H9 (cell line): Measurements from ENCODE around the gene TMEM229B. TPM values are rescaled to one million over a fixed set of nuclear protein-coding genes. Genes with fewer than 3 reads are reported as not detected.

Experiments used
- DNase-seq: peaks from one replicate; pipeline ENCODE4 v3.0.0-alpha.2; 2017
- H2AFZ ChIP-seq: one replicate; pipeline ENCODE4 v1.6.1; 2013; ENCODE audit warnings: mild to moderate bottlenecking, low read length, control low read depth, moderate library complexity
- H2AK5ac ChIP-seq: 2 replicates; pipeline ENCODE4 v1.6.1; 2013; ENCODE audit warnings: low read length, control low read depth, mixed read lengths; ENCODE audit not compliant: insufficient read length
- H2BK120ac ChIP-seq: one replicate; pipeline ENCODE4 v1.6.1; 2013; ENCODE audit warnings: low read depth, mild to moderate bottlenecking, low read length, control low read depth, inconsistent platforms; ENCODE audit not compliant: poor library complexity, severe bottlenecking
- H2BK12ac ChIP-seq: 2 replicates; pipeline ENCODE4 v1.6.1; 2013; ENCODE audit warnings: low read length, control low read depth, mixed read lengths, low read depth; ENCODE audit not compliant: insufficient read length
- H2BK15ac ChIP-seq: 2 replicates; pipeline ENCODE4 v1.6.1; 2013; ENCODE audit warnings: low read depth, low read length, control low read depth
- H2BK20ac ChIP-seq: one replicate; pipeline ENCODE4 v1.6.1; 2013; ENCODE audit warnings: low read depth, mild to moderate bottlenecking, low read length, control low read depth, inconsistent platforms; ENCODE audit not compliant: poor library complexity, severe bottlenecking
- H2BK5ac ChIP-seq: 2 replicates; pipeline ENCODE4 v1.6.1; 2013; ENCODE audit warnings: low read length, control low read depth, mixed read lengths; ENCODE audit not compliant: insufficient read length
- H3K14ac ChIP-seq: 2 replicates; pipeline ENCODE4 v1.6.1; 2013; ENCODE audit warnings: low read length, control low read depth; ENCODE audit not compliant: insufficient read depth
- H3K18ac ChIP-seq: 2 replicates; pipeline ENCODE4 v1.6.1; 2013; ENCODE audit warnings: low read depth, mild to moderate bottlenecking, mixed read lengths, low read length, control low read depth; ENCODE audit not compliant: insufficient read length
- H3K23ac ChIP-seq: 2 replicates; pipeline ENCODE4 v1.6.1; 2013; ENCODE audit warnings: low read length, control low read depth, mixed read lengths, low read depth; ENCODE audit not compliant: insufficient read length
- H3K23me2 ChIP-seq: 2 replicates; pipeline ENCODE4 v1.6.1; 2013; ENCODE audit warnings: low read depth, mild to moderate bottlenecking, mixed read lengths, low read length, control low read depth; ENCODE audit not compliant: insufficient read length, poor library complexity, severe bottlenecking
- H3K27ac ChIP-seq: 2 replicates; pipeline ENCODE4 v1.5.1; 2013; ENCODE audit warnings: low read length, control low read depth, mixed read lengths, low read depth; ENCODE audit not compliant: insufficient read length
- H3K27me3 ChIP-seq: 2 replicates; pipeline ENCODE4 v1.6.1; 2013; ENCODE audit warnings: low read length, control low read depth, inconsistent platforms; ENCODE audit not compliant: insufficient read depth
- H3K4ac ChIP-seq: 2 replicates; pipeline ENCODE4 v1.6.1; 2013; ENCODE audit warnings: low read depth, mild to moderate bottlenecking, control low read depth, inconsistent platforms, low read length, moderate library complexity
- H3K4me1 ChIP-seq: 2 replicates; pipeline ENCODE4 v1.6.1; 2013; ENCODE audit warnings: low read length, control low read depth, inconsistent platforms; ENCODE audit not compliant: insufficient read depth
- H3K4me2 ChIP-seq: 2 replicates; pipeline ENCODE4 v1.6.1; 2013; ENCODE audit warnings: low read length, control low read depth, mixed read lengths; ENCODE audit not compliant: insufficient read length, insufficient read depth
- H3K56ac ChIP-seq: 2 replicates; pipeline ENCODE4 v1.6.1; 2013; ENCODE audit warnings: low read depth, mild to moderate bottlenecking, mixed read lengths, low read length, control low read depth; ENCODE audit not compliant: insufficient read length
- H3K79me1 ChIP-seq: 2 replicates; pipeline ENCODE4 v1.6.1; 2013; ENCODE audit warnings: low read depth, mild to moderate bottlenecking, moderate library complexity, low read length, control low read depth, inconsistent platforms; ENCODE audit not compliant: insufficient read depth, poor library complexity, severe bottlenecking
- H3K79me2 ChIP-seq: 2 replicates; pipeline ENCODE4 v1.6.1; 2013; ENCODE audit warnings: low read length, control low read depth, inconsistent platforms; ENCODE audit not compliant: insufficient read depth
- H3K9ac ChIP-seq: 2 replicates; pipeline ENCODE4 v1.6.1; 2013; ENCODE audit warnings: low read length, control low read depth, mixed read lengths; ENCODE audit not compliant: insufficient read length; ENCODE audit errors: extremely low read depth
- H3K9me3 ChIP-seq: one replicate; pipeline ENCODE4 v1.6.1; 2013; ENCODE audit warnings: low read depth, low read length, inconsistent platforms; ENCODE audit not compliant: control insufficient read depth
- H3T11ph ChIP-seq: one replicate; pipeline ENCODE4 v1.6.1; 2013; ENCODE audit warnings: mild to moderate bottlenecking, low read length, control low read depth, inconsistent platforms
- H4K20me1 ChIP-seq: one replicate; pipeline ENCODE4 v1.6.1; 2013; ENCODE audit not compliant: control insufficient read depth, insufficient read length, insufficient read depth
- H4K5ac ChIP-seq: 2 replicates; pipeline ENCODE4 v1.6.1; 2013; ENCODE audit warnings: low read depth, mild to moderate bottlenecking, mixed read lengths, low read length, control low read depth; ENCODE audit not compliant: insufficient read length
- H4K8ac ChIP-seq: replicated peaks from 2 replicates; pipeline ENCODE4 v1.6.1; 2013; ENCODE audit warnings: low read length, control low read depth, mixed read lengths, low read depth; ENCODE audit not compliant: insufficient read length
- H4K91ac ChIP-seq: 2 replicates; pipeline ENCODE4 v1.6.1; 2013; ENCODE audit warnings: low read depth, mild to moderate bottlenecking, moderate library complexity, mixed read lengths, low read length, control low read depth; ENCODE audit not compliant: insufficient read length
- H3K27ac Mint-ChIP-seq, 3 experiments: 2 replicates in 2 of 3; 3 replicates in 1 of 3; pipeline ENCODE4 v1.8.0; 2020 to 2021; ENCODE audit warnings: mixed read lengths in 3 of 3, mild to moderate bottlenecking in 1 of 3, moderate library complexity in 1 of 3
- H3K27me3 Mint-ChIP-seq: 2 replicates; pipeline ENCODE4 v1.8.0; 2021; ENCODE audit warnings: low read depth, mild to moderate bottlenecking, moderate library complexity, mixed read lengths
- H3K36me3 Mint-ChIP-seq, 3 experiments: 2 replicates in 2 of 3; 3 replicates in 1 of 3; pipeline ENCODE4 v1.8.0; 2020 to 2021; ENCODE audit warnings: low read depth in 3 of 3, mixed read lengths in 3 of 3; ENCODE audit not compliant: insufficient read depth in 1 of 3
- H3K4me1 Mint-ChIP-seq, 2 experiments: 2 replicates each; pipeline ENCODE4 v1.8.0; 2020; ENCODE audit warnings: mixed read lengths in 2 of 2
- H3K4me3 Mint-ChIP-seq, 2 experiments: 2 replicates in 1 of 2; 3 replicates in 1 of 2; pipeline ENCODE4 v1.8.0; 2020 to 2021; ENCODE audit warnings: mild to moderate bottlenecking in 2 of 2, mixed read lengths in 2 of 2, moderate library complexity in 1 of 2
- H3K9me3 Mint-ChIP-seq, 2 experiments: 2 replicates in 1 of 2; 3 replicates in 1 of 2; pipeline ENCODE4 v1.8.0; 2020; ENCODE audit warnings: mild to moderate bottlenecking in 2 of 2, mixed read lengths in 2 of 2, moderate library complexity in 1 of 2
- CTCF ChIP-seq: fragments of 200-600 bp; sonication (generic); conservative IDR thresholded peaks from 3 replicates; pipeline ENCODE4 v1.8.0; 2021; ENCODE audit warnings: antibody characterized with exemption, mild to moderate bottlenecking
- WGBS: extraction: QIAGEN DNeasy Blood & Tissue Kit; methylation state at CpG from one replicate; pipeline ENCODE4 v1.1.7; 2013; ENCODE audit warnings: missing lambda C conversion rate, low lambda C conversion rate, mixed read lengths; ENCODE audit not compliant: insufficient read length; ENCODE audit errors: extremely low coverage; 5-methylcytosine and 5-hydroxymethylcytosine counted together
- total RNA-seq: library from RNA; stranded (reverse); gene quantifications from 2 replicates; pipeline ENCODE4 v1.2.1, GENCODE V29; 2021

Gene TMEM229B
- total RNA-seq, 1 experiment from 2014 or later, result 0.24 TPM

- Histone ChIP-seq H3K56ac (no peak overlapping the region), H3K27ac (no peak overlapping the region), H2BK20ac (no peak overlapping the region), H3K23me2 (no peaks in the 10 kb centered on the region), H3K14ac (no peak overlapping the region), H4K91ac (no peak overlapping the region), H2AFZ (no peak overlapping the region), H3K23ac (no peak overlapping the region), H3K9me3 (no peaks in the 10 kb centered on the region), H4K20me1 (no peaks in the 10 kb centered on the region), H3K79me2 (no peaks in the 10 kb centered on the region), H2BK12ac (no peak overlapping the region), H3K79me1 (no peaks in the 10 kb centered on the region), H4K8ac (no peak overlapping the region), H3T11ph (no peak overlapping the region), H2BK15ac (no peak overlapping the region), H3K4me1 (no peaks in the 10 kb centered on the region), H3K27me3 (no peaks in the 10 kb centered on the region), H2AK5ac (no peak overlapping the region), H3K4me2 (no peak overlapping the region), H3K18ac (no peak overlapping the region), H3K9ac (no peak overlapping the region), H3K4ac (no peak overlapping the region), H2BK5ac (no peak overlapping the region), H4K5ac (no peak overlapping the region), H2BK120ac (no peak overlapping the region)
- H3K27me3 Mint-ChIP-seq, result no peaks in the 10 kb centered on the region; the same call in 1 of the 2 replicates
- DNase-seq, result no peak
- TF ChIP-seq CTCF, result no peak
- H3K4me3 Mint-ChIP-seq, result no peak overlapping the region
- H3K9me3 Mint-ChIP-seq, result peaks cover 0 to 3% of the 10 kb centered on the region in 2 experiments; a peak in 2 of 5 replicates
- no peaks in the 10 kb centered on the region; a peak in 1 of 7 replicates for H3K36me3 Mint-ChIP-seq
- no peaks in the 10 kb centered on the region; a peak in 1 of 4 replicates for H3K4me1 Mint-ChIP-seq
- no CpG with 5 or more reads among the region's 8 CpGs for WGBS
- H3K27ac Mint-ChIP-seq, result no peak overlapping the region; a peak in 1 of 7 replicates
Observed at GRCh38 chr14:67483579-67484285, 4.8 kb downstream of the TMEM229B start.
